ENCODE results near the gene SPDYE6.
"Not testable (repeated sequence)": the region's sequence is repeated elsewhere in the genome, so short reads cannot be mapped to it uniquely, and the experiment has no call there.

- TF ChIP-seq, protein P1, sequence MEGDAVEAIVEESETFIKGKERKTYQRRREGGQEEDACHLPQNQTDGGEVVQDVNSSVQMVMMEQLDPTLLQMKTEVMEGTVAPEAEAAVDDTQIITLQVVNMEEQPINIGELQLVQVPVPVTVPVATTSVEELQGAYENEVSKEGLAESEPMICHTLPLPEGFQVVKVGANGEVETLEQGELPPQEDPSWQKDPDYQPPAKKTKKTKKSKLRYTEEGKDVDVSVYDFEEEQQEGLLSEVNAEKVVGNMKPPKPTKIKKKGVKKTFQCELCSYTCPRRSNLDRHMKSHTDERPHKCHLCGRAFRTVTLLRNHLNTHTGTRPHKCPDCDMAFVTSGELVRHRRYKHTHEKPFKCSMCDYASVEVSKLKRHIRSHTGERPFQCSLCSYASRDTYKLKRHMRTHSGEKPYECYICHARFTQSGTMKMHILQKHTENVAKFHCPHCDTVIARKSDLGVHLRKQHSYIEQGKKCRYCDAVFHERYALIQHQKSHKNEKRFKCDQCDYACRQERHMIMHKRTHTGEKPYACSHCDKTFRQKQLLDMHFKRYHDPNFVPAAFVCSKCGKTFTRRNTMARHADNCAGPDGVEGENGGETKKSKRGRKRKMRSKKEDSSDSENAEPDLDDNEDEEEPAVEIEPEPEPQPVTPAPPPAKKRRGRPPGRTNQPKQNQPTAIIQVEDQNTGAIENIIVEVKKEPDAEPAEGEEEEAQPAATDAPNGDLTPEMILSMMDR (IDR thresholded peaks at IDR 0.05; ENCODE audit: poor library complexity, severe bottlenecking): not testable (repeated sequence)
- not testable (repeated sequence) for TF ChIP-seq SMC3 (conservative IDR thresholded peaks at IDR 0.05; ENCODE audit: poor library complexity); MXI1 (conservative IDR thresholded peaks at IDR 0.05; ENCODE audit: poor library complexity, severe bottlenecking); POLR2AphosphoS5 (IDR thresholded peaks at IDR 0.05)
- TF ChIP-seq, protein P2, sequence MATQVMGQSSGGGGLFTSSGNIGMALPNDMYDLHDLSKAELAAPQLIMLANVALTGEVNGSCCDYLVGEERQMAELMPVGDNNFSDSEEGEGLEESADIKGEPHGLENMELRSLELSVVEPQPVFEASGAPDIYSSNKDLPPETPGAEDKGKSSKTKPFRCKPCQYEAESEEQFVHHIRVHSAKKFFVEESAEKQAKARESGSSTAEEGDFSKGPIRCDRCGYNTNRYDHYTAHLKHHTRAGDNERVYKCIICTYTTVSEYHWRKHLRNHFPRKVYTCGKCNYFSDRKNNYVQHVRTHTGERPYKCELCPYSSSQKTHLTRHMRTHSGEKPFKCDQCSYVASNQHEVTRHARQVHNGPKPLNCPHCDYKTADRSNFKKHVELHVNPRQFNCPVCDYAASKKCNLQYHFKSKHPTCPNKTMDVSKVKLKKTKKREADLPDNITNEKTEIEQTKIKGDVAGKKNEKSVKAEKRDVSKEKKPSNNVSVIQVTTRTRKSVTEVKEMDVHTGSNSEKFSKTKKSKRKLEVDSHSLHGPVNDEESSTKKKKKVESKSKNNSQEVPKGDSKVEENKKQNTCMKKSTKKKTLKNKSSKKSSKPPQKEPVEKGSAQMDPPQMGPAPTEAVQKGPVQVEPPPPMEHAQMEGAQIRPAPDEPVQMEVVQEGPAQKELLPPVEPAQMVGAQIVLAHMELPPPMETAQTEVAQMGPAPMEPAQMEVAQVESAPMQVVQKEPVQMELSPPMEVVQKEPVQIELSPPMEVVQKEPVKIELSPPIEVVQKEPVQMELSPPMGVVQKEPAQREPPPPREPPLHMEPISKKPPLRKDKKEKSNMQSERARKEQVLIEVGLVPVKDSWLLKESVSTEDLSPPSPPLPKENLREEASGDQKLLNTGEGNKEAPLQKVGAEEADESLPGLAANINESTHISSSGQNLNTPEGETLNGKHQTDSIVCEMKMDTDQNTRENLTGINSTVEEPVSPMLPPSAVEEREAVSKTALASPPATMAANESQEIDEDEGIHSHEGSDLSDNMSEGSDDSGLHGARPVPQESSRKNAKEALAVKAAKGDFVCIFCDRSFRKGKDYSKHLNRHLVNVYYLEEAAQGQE (IDR thresholded peaks at IDR 0.05; ENCODE audit: borderline replicate concordance): not testable (repeated sequence)
Measured at GRCh38 chr7:102337420-102337819, 18.8 kb downstream of the SPDYE6 start.

Measured in neural cell (in vitro differentiated cells).